IMR-90 (cell line): ENCODE measurements around the gene FOXD4L1. TPM values are rescaled to one million over a fixed set of nuclear protein-coding genes. Genes with fewer than 3 reads are reported as not detected.
"Not testable (repeated sequence)": the region's sequence is repeated elsewhere in the genome, so short reads cannot be mapped to it uniquely, and the experiment has no call there.

Experiments
- ATAC-seq: fragments of 200-7000 bp; cut with Tn5 transposase; 2 replicates; pipeline ENCODE4 v1.9.1; 2020; ENCODE audit warnings: low read depth, mild to moderate bottlenecking, moderate library complexity
- BruUV-seq: library from RNA; stranded (reverse); fragments of 400-500 nt; replicated peaks from 2 replicates; lab custom pipeline; 2021; lab: Mats Ljungman, UMichigan
- CTCF ChIA-PET: fragments of 300-600 bp; formaldehyde crosslinking; extraction: SDS; loops from one replicate; lab custom pipeline; 2021; ENCODE audit warnings: antibody characterized with exemption; lab: Yijun Ruan, JAX
- POLR2A ChIA-PET: fragments of 300-600 bp; sonication (Branson Sonifier 250); formaldehyde crosslinking; loops from one replicate; lab custom pipeline; 2022; ENCODE audit warnings: antibody characterized with exemption; ENCODE audit not compliant: unreplicated experiment; lab: Charles Lee
- DNase-seq: peaks from one replicate; pipeline ENCODE4 v3.0.0; 2013
- H2AFZ ChIP-seq: replicated peaks from 2 replicates; pipeline ENCODE3; 2013; ENCODE audit warnings: low read length, mild to moderate bottlenecking; ENCODE audit not compliant: poor library complexity
- H2AK5ac ChIP-seq: 2 replicates; pipeline ENCODE4 v1.6.1; 2013; ENCODE audit warnings: low read depth, low read length, inconsistent platforms
- H2AK9ac ChIP-seq: replicated peaks from 2 replicates; pipeline ENCODE3; 2013; ENCODE audit warnings: mild to moderate bottlenecking, low read depth, low read length, moderate library complexity; ENCODE audit not compliant: poor library complexity
- H2BK120ac ChIP-seq: 2 replicates; pipeline ENCODE4 v1.6.1; 2013; ENCODE audit warnings: low read depth, low read length, inconsistent platforms
- H2BK15ac ChIP-seq: 3 replicates; pipeline ENCODE4 v1.6.1; 2013; ENCODE audit warnings: low read depth, low read length, inconsistent platforms
- H2BK20ac ChIP-seq: 2 replicates; pipeline ENCODE4 v1.6.1; 2013; ENCODE audit warnings: low read depth, mild to moderate bottlenecking, inconsistent platforms, low read length, moderate library complexity
- H2BK5ac ChIP-seq: 2 replicates; pipeline ENCODE4 v1.6.1; 2013; ENCODE audit warnings: mild to moderate bottlenecking, low read depth, low read length, inconsistent platforms; ENCODE audit not compliant: poor library complexity, severe bottlenecking
- H3K14ac ChIP-seq: replicated peaks from 2 replicates; pipeline ENCODE4 v1.6.1; 2013; ENCODE audit warnings: low read depth, low read length, inconsistent platforms
- H3K18ac ChIP-seq: 2 replicates; pipeline ENCODE4 v1.6.1; 2013; ENCODE audit warnings: low read depth, low read length, control low read depth
- H3K23ac ChIP-seq: 2 replicates; pipeline ENCODE4 v1.6.1; 2013; ENCODE audit warnings: low read depth, low read length, inconsistent platforms
- H3K27ac ChIP-seq: 2 replicates; pipeline ENCODE4 v1.5.1; 2013; ENCODE audit warnings: mild to moderate bottlenecking, control low read depth, low read length; ENCODE audit not compliant: insufficient read depth
- H3K27me3 ChIP-seq: 2 replicates; pipeline ENCODE4 v1.6.1; 2013; ENCODE audit warnings: low read length; ENCODE audit not compliant: control insufficient read depth, insufficient read depth
- H3K36me3 ChIP-seq: 2 replicates; pipeline ENCODE4 v1.6.1; 2013; ENCODE audit warnings: low read length, mixed read lengths; ENCODE audit not compliant: control insufficient read depth, insufficient read depth
- H3K4ac ChIP-seq: 2 replicates; pipeline ENCODE4 v1.6.1; 2013; ENCODE audit warnings: low read depth, low read length, inconsistent platforms
- H3K4me1 ChIP-seq: 2 replicates; pipeline ENCODE4 v1.6.1; 2013; ENCODE audit warnings: low read length, mixed read lengths; ENCODE audit not compliant: control insufficient read depth, insufficient read depth
- H3K4me2 ChIP-seq: 2 replicates; pipeline ENCODE4 v1.6.1; 2013; ENCODE audit warnings: low read depth, mild to moderate bottlenecking, control low read depth, low read length, moderate library complexity
- H3K4me3 ChIP-seq: 2 replicates; pipeline ENCODE4 v1.5.1; 2013; ENCODE audit warnings: low read depth, mild to moderate bottlenecking, control low read depth, low read length, moderate library complexity; ENCODE audit not compliant: insufficient read depth
- H3K56ac ChIP-seq: 2 replicates; pipeline ENCODE4 v1.6.1; 2013; ENCODE audit warnings: low read length, inconsistent platforms; ENCODE audit not compliant: insufficient read depth; ENCODE audit errors: extremely low read depth
- H3K79me1 ChIP-seq, 2 experiments: 2 replicates each; pipeline ENCODE4 v1.6.1; 2013; ENCODE audit warnings: low read length in 2 of 2, inconsistent platforms in 1 of 2, low read depth in 1 of 2
- H3K9ac ChIP-seq: 2 replicates; pipeline ENCODE4 v1.6.1; 2013; ENCODE audit warnings: low read depth, low read length, control low read depth
- H3K9me1 ChIP-seq: 2 replicates; pipeline ENCODE4 v1.6.1; 2013; ENCODE audit warnings: low read length, inconsistent platforms; ENCODE audit not compliant: insufficient read depth
- H3K9me3 ChIP-seq: 2 replicates; pipeline ENCODE4 v1.6.1; 2013; ENCODE audit warnings: low read length; ENCODE audit not compliant: control insufficient read depth, insufficient read depth
- H4K20me1 ChIP-seq: 2 replicates; pipeline ENCODE4 v1.6.1; 2013; ENCODE audit warnings: low read length, inconsistent platforms; ENCODE audit not compliant: insufficient read depth
- H4K5ac ChIP-seq: 2 replicates; pipeline ENCODE4 v1.6.1; 2013; ENCODE audit warnings: mild to moderate bottlenecking, low read depth, low read length, control low read depth
- H4K8ac ChIP-seq, 2 experiments: 2 replicates each; pipeline ENCODE4 v1.6.1; 2013; ENCODE audit warnings: low read depth in 2 of 2, low read length in 2 of 2, control low read depth in 1 of 2, inconsistent platforms in 1 of 2
- H4K91ac ChIP-seq: 2 replicates; pipeline ENCODE4 v1.6.1; 2013; ENCODE audit warnings: low read depth, low read length, inconsistent platforms; ENCODE audit not compliant: insufficient read depth
- WGBS, 2 experiments: methylation state at CpG; one replicate each; pipeline versions ENCODE4 v1.1.5 to v1.1.7; 2013; ENCODE audit warnings: missing lambda C conversion rate in 2 of 2; ENCODE audit not compliant: insufficient read length in 1 of 2; ENCODE audit errors: extremely low coverage in 2 of 2; 5-methylcytosine and 5-hydroxymethylcytosine counted together
- dilution Hi-C: fragments of 300-500 bp; cut with HindIII; formaldehyde crosslinking; loops from one replicate; pipeline ENCODE4 v1.14.3; 2018; ENCODE audit warnings: low sequenced_read_pairs; ENCODE audit not compliant: unreplicated experiment
- in situ Hi-C: fragments of 300-500 bp; cut with MboI; formaldehyde crosslinking; loops from 3 replicates; pipeline ENCODE4 v1.14.3; 2019; ENCODE audit warnings: low sequenced_read_pairs, inconsistent platforms, mixed read lengths
- intact Hi-C: fragments of 100-400 bp; cut with micrococcal nuclease; formaldehyde crosslinking; loops from 2 replicates; pipeline ENCODE4 v1.10.0; 2022
- polyA plus RNA-seq, 3 experiments: library from polyadenylated mRNA; depleted of rRNA; stranded (reverse); fragments of >200 nt; gene quantifications; 2 replicates each; pipeline ENCODE4 v1.2.3, GENCODE V29; 2012; ENCODE audit warnings: low replicate concordance in 1 of 3
- total RNA-seq: library from RNA; depleted of rRNA; stranded (reverse); fragments of >200 nt; gene quantifications from 2 replicates; pipeline ENCODE4 v1.2.3, GENCODE V29; 2012

The FOXD4L1 gene
- total and polyA plus RNA-seq, 2 of the 4 experiments (the other 2 are of a cell fraction) = not detected

GRCh38 chr2:113500723-113501038 lies 2.2 kb downstream of the FOXD4L1 start:
- H3K18ac ChIP-seq, H3K36me3 ChIP-seq, in situ Hi-C loops, H3K9me1 ChIP-seq, BruUV-seq, H3K4me3 ChIP-seq, H3K14ac ChIP-seq, H4K8ac ChIP-seq, H4K20me1 ChIP-seq, H2BK5ac ChIP-seq, POLR2A ChIA-PET, H2AK5ac ChIP-seq, H3K27ac ChIP-seq, H3K4me2 ChIP-seq, intact Hi-C loops, H3K4ac ChIP-seq, H2BK120ac ChIP-seq, H4K5ac ChIP-seq, H2AK9ac ChIP-seq, H2AFZ ChIP-seq, H2BK20ac ChIP-seq, H3K9me3 ChIP-seq, H3K4me1 ChIP-seq, ATAC-seq, DNase-seq, CTCF ChIA-PET, H3K23ac ChIP-seq, H3K79me1 ChIP-seq, H4K91ac ChIP-seq, dilution Hi-C loops, H2BK15ac ChIP-seq, H3K9ac ChIP-seq, H3K56ac ChIP-seq: not testable (repeated sequence)
- no CpG with 5 or more reads among the region's 8 CpGs for WGBS, 2 experiments
- peaks cover 27% of the 10 kb centered on the region for H3K27me3 ChIP-seq

GRCh38 chr2:113502216-113503093 lies 4.0 kb downstream of the FOXD4L1 start:
- H3K9ac ChIP-seq, H4K20me1 ChIP-seq, dilution Hi-C loops, H4K8ac ChIP-seq, H3K14ac ChIP-seq, H2BK15ac ChIP-seq, H2AK9ac ChIP-seq, DNase-seq, H3K36me3 ChIP-seq, H3K4me1 ChIP-seq, H3K23ac ChIP-seq, H2BK20ac ChIP-seq, H2AK5ac ChIP-seq, H4K91ac ChIP-seq, H3K4ac ChIP-seq, ATAC-seq, BruUV-seq, H4K5ac ChIP-seq, H2BK5ac ChIP-seq, CTCF ChIA-PET, POLR2A ChIA-PET, H3K4me3 ChIP-seq, H3K56ac ChIP-seq, H3K9me3 ChIP-seq, H3K79me1 ChIP-seq, H2BK120ac ChIP-seq, H3K18ac ChIP-seq, H3K9me1 ChIP-seq, H3K27ac ChIP-seq, intact Hi-C loops, H2AFZ ChIP-seq, in situ Hi-C loops: not testable (repeated sequence)
- Histone ChIP-seq H3K27me3 (peaks cover 28% of the 10 kb centered on the region), H3K4me2 (peak overlapping the region; percentile 2; the same call in 1 of the 2 replicates)
- WGBS, 2 experiments = 0% methylated on average over 4 of the region's 73 CpGs; no CpG with 5 or more reads in 1 of the 2 experiments
